HepG2 (cell line): ENCODE measurements around the gene NXF3. TPM values are rescaled to one million over a fixed set of nuclear protein-coding genes. Genes with fewer than 3 reads are reported as not detected.

ENCODE experiments used
- ARID4A ChIP-seq: sonication (generic); formaldehyde crosslinking; IDR thresholded peaks from 2 replicates; pipeline ENCODE4 v1.5.0; 2020; ENCODE audit warnings: mild to moderate bottlenecking, missing genetic modification reagents, borderline replicate concordance
- BHLHE40 ChIP-seq: IDR thresholded peaks from 2 replicates; pipeline ENCODE4 v1.6.1; 2011; ENCODE audit warnings: low read length, improper control_type of control experiment
- CENPT ChIP-seq: sonication (generic); formaldehyde crosslinking; IDR thresholded peaks from 2 replicates; pipeline ENCODE4 v1.8.0; 2022; ENCODE audit warnings: low read depth, mild to moderate bottlenecking, moderate library complexity, missing genetic modification reagents
- DPF2 ChIP-seq: sonication (generic); formaldehyde crosslinking; IDR thresholded peaks from 2 replicates; pipeline ENCODE4 v1.4.0; 2020; ENCODE audit warnings: mild to moderate bottlenecking, low read depth, missing genetic modification reagents, borderline replicate concordance
- NBN ChIP-seq: fragments of 450-650 bp; conservative IDR thresholded peaks from 2 replicates; pipeline ENCODE4 v1.6.1; 2017
- NCOA1 ChIP-seq: sonication (generic); formaldehyde crosslinking; IDR thresholded peaks from 2 replicates; pipeline ENCODE4 v1.9.0; 2021; ENCODE audit warnings: missing genetic modification reagents
- NKX3-1 ChIP-seq: sonication (generic); formaldehyde crosslinking; IDR thresholded peaks from 2 replicates; pipeline ENCODE4 v1.5.0; 2020; ENCODE audit warnings: missing genetic modification reagents
- NRL ChIP-seq: sonication (generic); formaldehyde crosslinking; IDR thresholded peaks from 2 replicates; pipeline ENCODE4 v1.5.0; 2020; ENCODE audit warnings: missing genetic modification reagents, mild to moderate bottlenecking, moderate library complexity, borderline replicate concordance
- PAF1 ChIP-seq: IDR thresholded peaks from 2 replicates; pipeline ENCODE4 v1.6.1; 2016; ENCODE audit warnings: missing genetic modification reagents, missing compliant biosample characterization
- POLR2A ChIP-seq, 2 experiments: IDR thresholded peaks; 2 replicates each; pipeline ENCODE4 v1.6.1; 2011; ENCODE audit warnings: low read depth in 2 of 2, low read length in 2 of 2, mild to moderate bottlenecking in 1 of 2, moderate library complexity in 1 of 2; ENCODE audit not compliant: insufficient read depth in 1 of 2
- RFXANK ChIP-seq: IDR thresholded peaks from 2 replicates; pipeline ENCODE4 v1.6.1; 2016
- ZBTB10 ChIP-seq: sonication (generic); formaldehyde crosslinking; IDR thresholded peaks from 2 replicates; pipeline ENCODE4 v1.4.0; 2020; ENCODE audit warnings: missing genetic modification reagents, borderline replicate concordance
- ZFX ChIP-seq: sonication (generic); formaldehyde crosslinking; IDR thresholded peaks from 2 replicates; pipeline ENCODE4 v1.4.0; 2020; ENCODE audit warnings: mild to moderate bottlenecking, low read depth, missing genetic modification reagents, moderate library complexity
- ZFY ChIP-seq: sonication (generic); formaldehyde crosslinking; IDR thresholded peaks from 2 replicates; pipeline ENCODE4 v1.4.0; 2020; ENCODE audit warnings: missing genetic modification reagents
- ZNF766 ChIP-seq: sonication (generic); formaldehyde crosslinking; IDR thresholded peaks from 2 replicates; pipeline ENCODE4 v1.5.0; 2020; ENCODE audit warnings: missing genetic modification reagents, borderline replicate concordance
- polyA plus RNA-seq, 8 experiments: library from polyadenylated mRNA; depleted of rRNA in 3 of 8; stranded (reverse) in 7 of 8; unstranded in 1 of 8; fragments of >200 nt; fragmentation: Illumina TruSeq in 4 of 8; extraction: Trizol in 4 of 8; gene quantifications; 2 replicates each; pipeline versions ENCODE4 v1.2.1 to v1.2.3, GENCODE V29; 2011 to 2016; ENCODE audit warnings: low read depth in 4 of 8, missing spikeins in 1 of 8, mixed read lengths in 1 of 8; ENCODE audit not compliant: insufficient read depth in 1 of 8
- total RNA-seq, 5 experiments: library from RNA; depleted of rRNA; stranded (reverse); fragments of >200 nt; fragmentation: Illumina TruSeq; extraction: Trizol; gene quantifications; 2 replicates each; pipeline ENCODE4 v1.2.3, GENCODE V29; 2016; ENCODE audit warnings: low read depth in 1 of 5
- TF ChIP-seq, protein P1 (sequence below), 2 experiments: sonication (generic) in 1 of 2; formaldehyde crosslinking in 1 of 2; IDR thresholded peaks; 2 replicates each; pipeline versions ENCODE4 v1.5.1 to v1.6.1; 2011 to 2020; ENCODE audit warnings: borderline replicate concordance in 1 of 2, low read depth in 1 of 2, low read length in 1 of 2, mild to moderate bottlenecking in 1 of 2, missing genetic modification reagents in 1 of 2, moderate library complexity in 1 of 2
- TF ChIP-seq, protein P2 (sequence below): sonication (generic); formaldehyde crosslinking; IDR thresholded peaks from 2 replicates; pipeline ENCODE4 v1.8.0; 2022; ENCODE audit warnings: mild to moderate bottlenecking, missing genetic modification reagents, moderate library complexity

Gene NXF3
- total and polyA plus RNA-seq, 2 of the 13 experiments (the other 11 are each of a cell fraction or from before 2014, with no cell fraction given) = 0.05 TPM; not detected in 1

DNA sequence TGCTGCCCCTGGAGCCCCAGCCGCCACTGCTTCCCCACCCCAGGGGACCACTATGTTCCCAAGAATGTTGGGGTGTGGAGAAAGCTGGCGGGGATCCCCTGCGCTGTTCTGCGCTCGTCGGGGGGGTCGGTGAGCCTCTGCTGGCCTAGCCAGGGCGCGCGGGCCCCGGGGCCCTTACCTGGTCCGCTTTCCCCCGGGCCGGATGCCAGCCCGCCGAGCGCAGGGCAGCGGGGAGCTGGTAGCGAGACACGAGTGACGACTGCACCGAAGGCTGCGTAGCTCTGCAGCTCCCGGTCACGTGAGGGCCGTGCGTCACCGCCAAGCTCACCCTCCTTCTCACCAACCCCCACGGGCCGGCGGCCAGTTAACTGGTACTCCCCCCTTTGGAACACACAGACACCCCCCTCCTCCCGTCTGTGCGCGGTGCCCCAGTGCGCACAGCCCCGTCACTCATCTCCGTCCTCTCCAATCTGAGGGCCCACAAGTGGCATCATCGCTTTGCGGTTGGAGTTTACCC lies 29.0 kb downstream of the NXF3 start, which contains the start of gene BEX1 (continued):
- TF ChIP-seq ARID4A (CRISPR knock-in tag) (peak; percentile 23; the same call in 1 of the 2 replicates), NRL (CRISPR knock-in tag) (0 out of 2 replicates have a peak, but pooled peaks have one; percentile 14), ZNF766 (no peak), DPF2 (no peak), ZFX (CRISPR knock-in tag) (0 out of 2 replicates have a peak, but pooled peaks have one; percentile 9), PAF1 (CRISPR knock-in tag) (no peak), NCOA1 (no peak), NKX3-1 (CRISPR knock-in tag) (no peak), RFXANK (CRISPR knock-in tag) (no peak), CENPT (CRISPR knock-in tag) (no peak), ZFY (CRISPR knock-in tag) (peak; percentile 38; the same call in 1 of the 2 replicates), NBN (no peak), BHLHE40 (peak; percentile 65; the same call in 1 of the 2 replicates), POLR2A (IDR thresholded peaks at IDR 0.05; ENCODE audit: insufficient read depth in 1 of 2, low read depth in 2 of 2, low read length in 2 of 2) (peak; percentile 39 to 47; a peak in 2 of 4 replicates), ZBTB10 (CRISPR knock-in tag) (0 out of 2 replicates have a peak, but pooled peaks have one; percentile 28)
- TF ChIP-seq, protein P1, sequence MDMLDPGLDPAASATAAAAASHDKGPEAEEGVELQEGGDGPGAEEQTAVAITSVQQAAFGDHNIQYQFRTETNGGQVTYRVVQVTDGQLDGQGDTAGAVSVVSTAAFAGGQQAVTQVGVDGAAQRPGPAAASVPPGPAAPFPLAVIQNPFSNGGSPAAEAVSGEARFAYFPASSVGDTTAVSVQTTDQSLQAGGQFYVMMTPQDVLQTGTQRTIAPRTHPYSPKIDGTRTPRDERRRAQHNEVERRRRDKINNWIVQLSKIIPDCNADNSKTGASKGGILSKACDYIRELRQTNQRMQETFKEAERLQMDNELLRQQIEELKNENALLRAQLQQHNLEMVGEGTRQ (IDR thresholded peaks at IDR 0.05; ENCODE audit: low read depth, low read length) = peak; percentile 77
- TF ChIP-seq, protein P1 (CRISPR knock-in tag; IDR thresholded peaks at IDR 0.05; ENCODE audit: borderline replicate concordance) = peak; percentile 90; the same call in 1 of the 2 replicates
- TF ChIP-seq, protein P2, sequence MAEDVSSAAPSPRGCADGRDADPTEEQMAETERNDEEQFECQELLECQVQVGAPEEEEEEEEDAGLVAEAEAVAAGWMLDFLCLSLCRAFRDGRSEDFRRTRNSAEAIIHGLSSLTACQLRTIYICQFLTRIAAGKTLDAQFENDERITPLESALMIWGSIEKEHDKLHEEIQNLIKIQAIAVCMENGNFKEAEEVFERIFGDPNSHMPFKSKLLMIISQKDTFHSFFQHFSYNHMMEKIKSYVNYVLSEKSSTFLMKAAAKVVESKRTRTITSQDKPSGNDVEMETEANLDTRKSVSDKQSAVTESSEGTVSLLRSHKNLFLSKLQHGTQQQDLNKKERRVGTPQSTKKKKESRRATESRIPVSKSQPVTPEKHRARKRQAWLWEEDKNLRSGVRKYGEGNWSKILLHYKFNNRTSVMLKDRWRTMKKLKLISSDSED (CRISPR knock-in tag) = no peak
